Measurements from ENCODE around the gene APBB2.
"Not testable (repeated sequence)": the region's sequence is repeated elsewhere in the genome, so short reads cannot be mapped to it uniquely, and the experiment has no call there.

The APBB2 gene

DNA sequence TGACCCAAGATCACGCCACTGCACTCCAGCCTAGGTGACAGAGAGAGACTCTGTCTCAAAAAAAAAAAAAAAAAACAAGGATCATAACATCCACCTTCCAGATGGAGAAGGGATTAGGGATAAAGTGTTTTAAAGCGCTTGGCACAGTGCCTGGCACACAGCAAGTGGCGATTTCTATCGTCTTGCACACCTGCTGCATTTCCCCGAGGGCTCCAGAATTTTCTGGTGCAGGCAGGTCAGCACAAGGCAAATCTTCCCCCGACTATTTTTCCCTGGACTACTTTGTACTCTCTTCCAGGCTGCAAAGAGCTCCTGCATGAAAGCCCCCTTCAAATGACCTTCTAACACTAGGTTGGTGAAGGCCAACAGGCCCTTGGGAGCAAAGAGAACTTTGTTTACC is 57.3 kb downstream of the APBB2 start:
- DNase-seq (ENCODE audit: low spot score), result no peak

DNA sequence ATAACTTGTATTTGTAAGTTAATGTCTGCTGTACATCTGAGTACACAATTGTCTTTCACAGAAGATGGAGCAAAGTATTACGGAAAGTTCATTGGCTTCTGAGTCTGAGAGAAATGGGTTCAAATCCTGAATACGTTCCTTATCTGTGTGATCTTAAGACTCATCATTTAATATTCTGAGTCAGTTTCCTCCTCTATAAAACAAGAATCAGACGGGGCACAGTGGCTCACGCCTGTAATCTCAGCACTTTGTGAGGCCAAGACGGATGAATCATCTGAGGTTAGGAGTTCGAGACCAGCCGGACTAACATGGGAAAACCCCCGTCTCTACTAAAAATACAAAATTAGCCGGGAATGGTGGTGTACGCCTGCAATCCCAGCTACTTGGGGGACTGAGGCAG is 57.8 kb downstream of the APBB2 start:
- no peak for DNase-seq (ENCODE audit: low spot score)

DNA sequence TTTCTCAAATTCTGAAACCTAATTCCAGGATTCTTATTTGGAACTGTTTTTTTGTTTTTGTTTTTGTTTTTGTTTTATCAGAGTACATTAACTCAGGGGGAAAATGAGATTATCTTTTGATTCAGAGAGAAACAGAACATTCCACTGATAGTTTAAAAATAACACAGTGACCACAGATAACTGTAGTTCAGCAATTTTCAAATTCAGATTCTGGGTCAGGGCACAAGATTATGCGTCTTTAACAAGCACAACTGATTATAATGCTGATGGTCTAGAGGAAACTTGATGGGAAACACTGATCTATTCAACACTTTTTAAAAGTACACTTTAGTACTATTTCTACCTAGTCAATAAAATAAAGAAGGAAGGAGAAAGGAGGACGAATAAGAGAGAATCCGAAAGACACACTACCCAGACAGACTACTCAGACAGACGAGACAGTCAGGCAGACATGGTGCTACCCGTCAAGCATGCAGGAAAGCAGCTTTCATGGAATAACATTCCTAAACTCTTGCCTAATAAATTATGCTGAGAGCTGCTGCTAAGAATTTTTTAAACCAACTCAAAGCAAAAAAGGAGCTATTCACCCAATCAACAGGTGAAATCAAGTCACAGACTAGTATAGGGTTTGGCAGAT is 59.0 kb downstream of the APBB2 start:
- no peak for DNase-seq (ENCODE audit: low spot score)

DNA sequence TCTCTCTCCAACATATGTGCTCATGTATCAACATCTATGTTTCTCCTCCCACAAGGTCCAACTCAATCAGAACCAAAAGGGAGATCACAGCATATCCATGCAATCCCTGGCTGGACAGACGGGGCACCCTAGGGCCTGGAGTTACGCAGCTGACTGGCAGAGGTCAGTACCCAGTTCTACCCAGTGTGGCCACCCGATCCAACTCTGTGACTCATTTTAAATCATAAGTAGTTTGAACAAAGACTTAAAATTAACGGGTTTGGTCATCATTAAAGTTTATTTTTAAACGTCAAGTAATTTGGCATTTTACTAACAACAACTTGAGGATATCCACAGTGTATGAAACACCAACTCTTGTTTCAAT is 59.5 kb downstream of the APBB2 start:
- DNase-seq (ENCODE audit: low spot score), result no peak

DNA sequence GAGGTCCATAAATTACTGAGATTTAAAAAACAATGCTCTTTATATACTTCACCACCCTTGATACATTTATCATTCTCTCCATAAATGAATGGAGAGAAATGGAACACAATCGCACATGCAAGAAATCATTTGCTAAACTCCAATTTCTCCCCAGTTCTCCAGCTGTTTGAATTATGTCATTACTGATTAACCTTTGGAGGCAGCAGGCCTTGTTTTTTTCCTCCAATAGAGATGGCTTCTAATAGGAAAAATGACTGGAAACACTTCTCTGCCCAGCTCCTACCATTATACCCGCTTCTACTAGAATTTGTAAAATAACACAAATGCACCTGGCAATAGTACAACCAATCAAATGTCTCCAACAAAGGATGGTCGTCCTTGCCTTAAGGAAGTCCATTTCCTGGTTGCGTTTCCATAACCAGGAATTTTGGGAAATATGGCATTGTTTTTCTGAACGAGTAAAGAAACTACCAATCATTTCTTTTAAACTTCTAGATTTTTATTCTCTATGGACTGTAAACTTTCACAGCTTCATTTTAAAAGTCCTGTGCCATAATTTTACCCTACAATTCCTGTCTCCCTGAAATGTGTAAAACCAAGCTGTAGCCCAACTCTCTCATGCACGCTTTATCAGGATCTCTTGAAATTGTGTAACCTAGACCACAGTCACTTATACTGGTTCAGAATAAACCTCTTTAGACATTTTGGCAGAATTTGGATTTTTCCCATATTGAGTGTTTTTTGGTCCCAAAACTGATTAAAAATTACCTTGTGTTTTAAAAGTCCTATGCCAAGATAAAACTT is 60.1 kb downstream of the APBB2 start:
- DNase-seq (ENCODE audit: low spot score), result no peak

DNA sequence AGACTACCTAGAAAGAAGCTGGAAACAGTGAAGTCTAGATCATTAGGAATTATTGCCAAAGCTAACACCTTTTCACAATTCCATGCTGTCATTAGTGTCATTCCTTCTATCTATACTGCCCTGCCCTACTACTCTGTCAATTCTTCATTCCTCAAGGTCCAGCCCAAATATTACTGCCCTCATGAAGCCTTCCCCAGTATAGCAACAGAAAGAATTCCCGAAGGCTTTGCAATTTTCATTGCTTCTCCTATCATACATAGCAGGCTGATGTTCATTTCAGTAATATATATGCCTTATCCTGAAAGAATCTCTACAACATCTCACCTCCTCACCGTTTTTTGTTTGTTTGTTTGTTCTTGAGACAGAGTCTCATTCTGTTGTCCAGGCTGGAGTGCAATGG is 63.9 kb downstream of the APBB2 start:
- DNase-seq (ENCODE audit: low spot score), result no peak

DNA sequence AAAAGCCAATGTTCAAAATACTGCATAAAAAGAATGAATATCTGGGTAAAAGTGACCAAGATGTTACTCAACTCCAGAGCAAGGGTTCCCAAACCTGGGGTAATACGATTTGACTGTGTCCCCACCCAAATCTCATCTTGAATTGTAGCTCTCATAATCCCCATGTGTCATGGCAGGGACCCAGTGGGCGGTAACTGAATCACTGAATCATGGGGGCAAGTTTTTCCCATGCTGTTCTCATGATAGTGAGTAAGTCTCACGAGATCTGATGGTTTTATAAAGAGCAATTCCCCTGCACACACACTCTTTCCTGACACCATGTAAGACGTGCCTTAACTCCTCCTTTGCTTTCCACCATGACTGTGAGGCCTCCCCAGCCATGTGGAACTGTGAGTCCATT is 64.8 kb downstream of the APBB2 start:
- DNase-seq (ENCODE audit: low spot score), result not testable (repeated sequence)

DNA sequence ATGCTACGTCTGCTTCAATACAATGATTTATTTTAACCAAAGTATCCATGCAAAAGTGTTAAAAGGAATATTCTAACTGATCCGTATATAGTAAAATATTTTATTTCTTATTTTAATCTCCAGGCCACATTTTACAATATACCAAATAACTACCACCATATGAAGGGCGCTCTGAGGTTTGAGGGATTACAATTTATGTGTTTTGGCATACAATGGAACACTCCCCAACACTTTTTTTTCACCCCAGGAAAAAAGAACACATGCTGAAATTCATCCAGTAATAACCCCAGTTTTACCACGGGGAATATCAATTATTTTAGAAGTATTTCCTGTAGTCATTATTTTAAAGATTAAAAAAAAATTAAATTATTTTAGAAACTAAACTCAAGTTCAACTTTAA is 65.4 kb downstream of the APBB2 start:
- DNase-seq (ENCODE audit: low spot score), result no peak

DNA sequence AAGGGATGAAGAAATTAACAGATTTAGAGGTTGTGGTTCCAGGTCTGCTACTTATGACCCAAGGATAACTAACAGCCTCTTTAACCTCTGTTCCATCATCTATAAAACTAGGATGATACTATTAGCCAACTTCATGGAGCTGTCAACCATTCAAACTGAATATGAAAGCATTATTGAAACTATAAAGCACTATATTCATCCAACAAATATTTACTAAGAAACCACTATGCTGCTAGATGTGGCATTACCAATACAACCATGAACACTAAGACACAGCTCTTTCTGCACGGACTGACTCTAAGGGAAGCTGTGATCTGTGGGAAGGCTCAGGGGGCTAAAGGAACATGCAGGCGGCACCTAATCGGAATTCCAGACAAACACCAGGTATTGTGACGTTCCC is 66.0 kb downstream of the APBB2 start:
- no peak for DNase-seq (ENCODE audit: low spot score)

DNA sequence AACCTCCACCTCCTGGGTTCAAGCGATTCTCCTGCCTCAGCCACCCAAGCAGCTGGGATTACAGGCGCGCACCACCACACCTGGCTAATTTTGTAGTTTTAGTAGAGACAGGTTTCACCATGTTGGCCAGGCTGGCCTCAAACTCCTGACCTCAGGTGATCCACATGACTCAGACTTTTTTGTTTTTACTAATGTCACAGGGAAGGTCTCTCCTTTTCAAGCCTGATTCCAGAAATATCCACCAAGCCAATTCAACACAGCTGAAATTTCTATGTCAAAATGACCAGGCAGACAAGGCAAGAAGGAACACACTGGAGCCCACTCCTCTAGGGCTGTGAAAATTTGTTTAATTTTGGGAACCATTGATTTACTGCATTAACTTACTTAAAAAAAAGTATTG is 66.8 kb downstream of the APBB2 start:
- not testable (repeated sequence) for DNase-seq (ENCODE audit: low spot score)

DNA sequence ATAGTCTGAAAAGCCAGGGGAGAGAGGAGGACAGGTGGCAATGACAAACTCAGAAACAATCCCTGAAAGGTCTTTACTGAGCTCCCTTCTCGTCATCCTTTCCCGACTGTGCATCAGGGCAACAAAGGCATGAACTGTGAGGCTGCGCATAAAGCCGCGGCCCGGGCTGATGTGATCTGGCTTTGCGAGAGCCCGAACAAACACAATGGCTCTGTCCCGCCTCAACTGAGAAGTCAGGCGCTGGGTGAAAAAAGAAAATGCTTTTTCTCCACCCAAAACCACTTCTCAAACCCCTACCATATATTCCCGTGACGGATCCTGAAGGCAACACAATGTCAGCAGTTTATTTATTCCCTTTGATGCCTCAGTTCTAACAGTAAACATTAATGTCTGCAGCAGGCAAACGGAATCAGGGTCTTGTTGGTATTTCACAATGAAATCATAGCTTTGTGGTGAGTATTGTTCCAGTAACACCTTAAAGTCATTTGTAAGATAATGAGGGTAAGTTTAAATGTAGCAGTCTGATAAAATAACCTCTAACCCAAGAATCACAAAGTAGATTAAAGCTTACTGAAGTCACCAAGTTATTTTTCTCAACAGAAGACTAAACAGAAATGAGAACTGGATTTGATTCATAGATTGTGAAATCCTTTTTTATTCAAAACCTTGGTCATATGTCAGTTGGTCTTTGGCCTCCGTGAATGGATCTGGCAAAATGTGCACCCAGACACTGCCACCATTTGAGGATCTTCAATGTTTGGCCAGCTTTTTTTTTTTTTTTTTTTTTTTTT is 67.4 kb downstream of the APBB2 start:
- no peak for DNase-seq (ENCODE audit: low spot score)

DNA sequence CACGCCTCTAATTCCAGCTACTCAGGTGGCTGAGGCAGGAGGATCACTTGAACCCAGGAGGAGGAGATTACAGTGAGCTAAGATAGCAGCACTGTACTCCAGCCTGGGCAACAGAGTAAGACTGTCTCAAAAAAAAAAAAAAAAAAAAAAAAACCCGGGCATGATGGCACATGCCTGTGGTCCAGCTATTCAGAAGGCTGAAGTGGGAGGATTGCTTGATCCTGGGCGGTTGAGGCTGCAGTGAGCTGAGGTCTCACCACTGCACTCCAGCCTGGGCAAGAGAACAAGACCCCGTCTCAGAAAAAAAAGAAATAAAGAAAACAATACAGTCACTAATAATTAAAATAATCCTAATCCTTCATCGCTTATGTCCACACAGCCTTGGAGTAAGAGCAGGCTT is 68.1 kb downstream of the APBB2 start:
- no peak for DNase-seq (ENCODE audit: low spot score)

DNA sequence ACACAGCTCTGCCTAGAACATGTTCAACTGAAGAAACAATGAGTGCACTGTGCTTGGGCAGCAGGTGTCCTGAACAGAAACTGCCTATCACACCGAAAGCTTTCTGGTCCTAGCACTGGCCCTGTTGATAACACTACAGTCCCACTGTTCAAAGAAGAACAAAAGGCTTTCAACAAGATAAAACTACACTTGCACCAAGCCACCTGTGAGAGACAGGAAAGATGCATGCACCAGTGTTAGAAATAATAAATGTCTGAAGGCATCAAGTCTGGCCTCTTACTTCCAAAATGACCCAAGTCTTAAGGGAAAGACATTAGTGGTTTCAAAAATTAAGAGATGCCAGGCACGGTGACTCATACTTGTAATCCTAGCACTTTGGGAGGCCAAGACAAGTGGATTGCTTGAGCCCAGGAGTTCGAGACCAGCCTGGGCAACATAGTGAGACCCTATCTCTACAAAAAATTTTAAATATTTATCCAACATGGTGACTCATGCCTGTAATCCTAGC is 68.7 kb downstream of the APBB2 start:
- no peak for DNase-seq (ENCODE audit: low spot score)

DNA sequence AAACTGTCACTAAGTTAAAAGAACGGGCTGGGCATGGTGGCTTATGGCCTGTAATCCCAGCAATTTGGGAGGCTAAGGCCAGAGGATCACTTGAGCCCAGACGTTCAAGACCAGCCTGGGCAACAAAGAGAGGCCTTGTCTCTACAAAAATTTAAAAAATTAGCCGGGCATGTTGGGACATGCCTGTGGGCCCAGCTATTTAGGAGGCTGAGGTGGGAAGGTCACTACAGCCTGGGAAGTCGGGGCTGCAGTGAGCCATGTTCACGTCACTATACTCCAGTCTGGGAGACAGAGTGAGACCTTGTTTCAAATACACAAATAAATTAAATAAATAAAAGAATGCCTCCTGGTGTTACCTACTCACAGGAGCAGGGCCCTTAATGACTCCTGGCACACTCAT is 69.5 kb downstream of the APBB2 start:
- no peak for DNase-seq (ENCODE audit: low spot score)

DNA sequence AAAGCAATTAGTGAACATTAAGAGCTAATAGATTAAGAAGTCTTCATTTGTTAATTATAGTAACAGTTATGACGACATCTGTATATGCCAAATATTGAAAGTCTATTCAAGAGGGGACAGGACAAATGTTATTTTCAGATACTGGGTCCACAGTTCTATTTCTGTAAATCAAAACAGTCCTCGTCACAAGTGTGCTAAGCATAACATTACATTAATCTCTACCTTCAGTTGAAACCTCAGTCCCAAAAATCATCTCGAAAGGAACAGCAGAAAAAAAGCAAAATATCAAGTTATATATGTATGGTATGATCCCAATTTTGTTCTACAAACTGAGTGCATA is 70.3 kb downstream of the APBB2 start:
- DNase-seq (ENCODE audit: low spot score), result no peak

DNA sequence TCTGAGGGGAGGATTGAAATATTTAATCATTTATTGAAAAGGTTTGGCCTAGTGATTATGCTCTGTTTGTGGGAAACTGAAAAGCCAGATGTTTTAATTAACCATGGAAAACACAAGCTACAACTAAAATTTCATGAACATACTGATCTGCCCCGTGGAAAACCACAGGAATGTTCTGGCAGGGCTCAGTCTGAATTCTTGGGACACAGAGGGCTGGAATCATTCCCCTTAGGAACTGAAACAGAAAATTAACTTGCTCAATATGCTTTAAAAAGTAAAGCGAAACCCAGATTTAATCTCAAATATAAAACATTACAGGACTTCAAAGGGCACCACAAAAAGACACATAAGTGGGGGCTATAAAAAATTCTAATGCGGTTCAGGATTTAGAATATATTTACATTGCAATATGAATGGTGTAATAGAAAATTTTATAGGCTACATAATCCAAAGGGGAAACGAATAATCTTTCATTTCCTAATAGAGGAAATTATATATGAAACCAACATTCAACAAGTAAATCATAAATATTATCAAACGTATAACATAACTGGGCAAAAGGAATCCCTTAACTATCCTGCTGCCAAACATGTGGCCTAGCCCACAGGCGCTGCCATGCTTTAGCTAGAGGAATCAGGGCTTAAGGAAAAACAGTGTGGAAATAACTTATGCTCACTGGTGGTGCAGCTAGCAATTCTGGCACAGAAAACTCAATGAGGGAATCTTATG is 70.9 kb downstream of the APBB2 start:
- no peak for DNase-seq (ENCODE audit: low spot score)

DNA sequence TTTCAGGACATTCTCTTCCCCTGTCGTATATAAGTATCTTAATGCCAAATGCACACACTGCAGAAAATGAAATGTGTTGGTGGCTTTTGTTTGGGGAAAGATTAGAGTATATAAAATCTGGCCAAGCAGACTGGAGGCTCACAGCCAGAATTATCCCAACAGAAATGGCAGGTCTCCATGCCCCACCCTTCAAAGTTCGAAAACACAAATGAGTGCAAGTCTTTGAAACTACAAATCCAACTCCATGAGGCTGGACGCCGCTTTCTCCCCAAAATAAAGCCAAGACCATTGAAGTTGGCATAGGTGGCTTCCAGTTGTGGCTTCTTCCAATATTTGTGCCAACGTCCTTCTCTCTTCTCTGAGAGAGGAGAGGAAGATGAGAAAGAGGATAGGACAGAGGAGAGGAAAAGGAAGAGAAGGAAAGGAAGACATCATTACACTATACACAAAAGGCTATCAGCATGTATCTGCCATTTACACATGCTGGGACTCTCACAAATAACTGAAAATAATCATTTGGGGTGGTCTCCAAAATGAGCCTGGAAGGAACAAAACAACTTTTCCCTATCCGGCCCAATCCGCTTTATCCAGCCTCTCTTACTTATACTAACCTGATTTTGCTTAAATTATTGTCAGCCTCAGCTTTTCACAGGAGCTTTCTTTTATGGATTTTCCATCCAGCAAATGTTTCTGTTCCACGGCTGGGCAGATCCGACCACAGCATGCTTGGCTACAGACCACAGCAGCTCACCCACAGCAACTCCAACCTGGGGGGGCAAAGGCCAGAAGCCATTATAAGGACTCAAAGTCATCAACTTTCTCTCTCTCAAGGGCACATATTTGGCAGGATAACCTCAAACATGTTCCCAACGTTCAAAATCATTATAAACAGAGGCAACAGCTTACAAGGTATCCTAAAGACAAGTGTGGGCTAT is 71.7 kb downstream of the APBB2 start:
- DNase-seq (ENCODE audit: low spot score), result no peak

DNA sequence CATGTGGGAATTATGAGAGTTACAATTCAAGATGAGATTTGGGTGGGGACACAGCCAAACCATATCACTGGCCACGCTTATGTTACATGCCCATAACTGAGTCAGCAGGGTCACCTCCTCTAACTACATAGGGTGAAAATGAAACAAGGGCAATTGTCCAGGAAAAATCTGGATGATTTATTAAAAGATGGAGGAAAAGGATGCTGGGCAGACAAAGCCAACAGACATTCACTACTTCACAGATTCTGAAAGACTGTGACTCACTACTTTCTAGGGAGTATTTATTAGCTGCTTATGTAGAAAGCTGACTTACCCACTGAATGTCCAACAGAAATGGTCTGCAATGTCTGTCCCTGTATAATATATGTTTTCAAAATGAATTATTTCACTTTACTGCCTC is 72.4 kb downstream of the APBB2 start:
- DNase-seq (ENCODE audit: low spot score), result no peak

DNA sequence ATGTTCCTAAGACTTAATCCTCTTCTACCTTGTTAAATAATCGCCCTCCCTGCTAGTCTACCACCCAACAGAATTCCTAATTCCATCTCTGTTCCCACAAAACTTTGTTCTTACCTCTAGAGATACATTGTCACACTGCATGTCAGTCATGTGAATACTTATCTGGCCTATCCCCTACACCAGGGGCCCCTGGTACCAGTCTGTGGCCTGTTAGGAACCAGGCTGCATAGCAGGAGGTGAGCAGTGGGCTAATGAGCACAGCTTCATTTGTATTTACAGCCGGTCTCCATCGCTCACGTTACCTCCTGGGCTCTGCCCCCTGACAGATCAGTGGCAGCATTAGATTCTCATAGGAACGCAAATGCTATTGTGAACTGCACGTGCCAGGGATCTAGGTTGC is 73.9 kb downstream of the APBB2 start:
- no peak for DNase-seq (ENCODE audit: low spot score)

DNA sequence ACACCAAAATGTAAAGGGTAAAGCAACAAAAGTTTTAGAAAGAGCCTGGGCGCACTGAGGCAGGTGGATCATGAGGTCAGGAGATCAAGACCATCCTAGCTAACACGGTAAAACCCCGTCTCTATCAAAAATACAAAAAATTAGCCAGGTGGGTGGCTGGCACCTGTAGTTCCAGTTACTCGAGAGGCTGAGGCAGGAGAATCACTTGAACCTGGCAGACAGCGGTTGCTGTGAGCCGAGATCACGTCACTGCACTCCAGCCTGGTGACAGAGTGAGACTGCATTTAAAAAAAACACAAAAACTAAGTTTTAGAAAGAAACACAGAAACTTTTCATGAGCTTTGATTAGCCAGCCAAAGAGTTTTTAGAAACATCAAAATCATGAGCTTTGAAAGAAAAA is 76.5 kb downstream of the APBB2 start:
- no peak for DNase-seq (ENCODE audit: low spot score)

DNA sequence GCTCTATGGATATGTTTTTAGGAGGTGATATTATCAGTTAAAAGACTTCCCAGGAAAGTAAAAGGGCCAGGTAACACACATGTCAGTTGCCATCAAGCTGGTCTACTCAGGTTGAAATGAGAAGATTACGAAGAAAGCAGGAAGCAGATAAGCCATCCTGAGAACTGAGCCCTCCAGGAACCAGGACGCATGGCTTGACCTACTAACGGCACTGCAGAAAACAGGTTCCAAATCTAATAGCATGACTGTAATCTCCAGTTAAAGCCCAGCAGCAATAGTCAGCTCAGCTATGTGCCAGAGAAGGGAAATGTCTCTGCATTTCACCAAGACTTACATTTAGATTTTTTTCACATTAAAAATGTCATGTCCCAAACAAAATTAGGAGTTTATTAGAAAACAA is 77.9 kb downstream of the APBB2 start:
- no peak for DNase-seq (ENCODE audit: low spot score)
